ENCODE data around the gene ABCC4.

GRCh38 chr13:95341441-95341840 lies 40.2 kb upstream of the ABCC4 start:
- TF ChIP-seq CTCF (IDR thresholded peaks at IDR 0.05) (no peak), POLR2AphosphoS5 (IDR thresholded peaks at IDR 0.05) (no peak), POLR2A (IDR thresholded peaks at IDR 0.05) (no peak), EP300 (IDR thresholded peaks at IDR 0.05) (no peak)
